Prostate gland (tissue), 2 donors: ENCODE data around the gene SPRED3. TPM values are rescaled to one million over a fixed set of nuclear protein-coding genes. Genes with fewer than 3 reads are reported as not detected.
"Not testable (repeated sequence)": the region's sequence is repeated elsewhere in the genome, so short reads cannot be mapped to it uniquely, and the experiment has no call there.

ENCODE experiments used
- DNase-seq: peaks from one replicate; pipeline ENCODE4 v3.0.0-alpha.2; 2019; ENCODE audit warnings: low spot score
- H3K27ac ChIP-seq, 2 donors: fragments of 200-600 bp; sonication (generic); 2 replicates each; pipeline ENCODE4 v1.5.1; 2017 to 2019
- H3K27me3 ChIP-seq: fragments of 200-600 bp; sonication (generic); replicated peaks from 2 replicates; pipeline ENCODE4 v1.5.1; 2019; ENCODE audit not compliant: insufficient read depth
- H3K36me3 ChIP-seq, 2 donors: fragments of 200-600 bp; sonication (generic); 1 replicate in 1 of 2; 2 replicates in 1 of 2; pipeline versions ENCODE4 v1.5.1 to v1.8.1; 2017 to 2019
- H3K4me1 ChIP-seq: fragments of 200-600 bp; sonication (generic); replicated peaks from 2 replicates; pipeline ENCODE4 v1.5.1; 2019
- H3K4me3 ChIP-seq, 2 donors: fragments of 200-600 bp; sonication (generic); 2 replicates each; pipeline ENCODE4 v1.5.1; 2017 to 2019
- H3K9me3 ChIP-seq: fragments of 200-600 bp; sonication (generic); 2 replicates; pipeline ENCODE4 v1.5.1; 2017
- CTCF ChIP-seq, 4 experiments: fragments of 200-600 bp in 2 of 4; fragments of 450-650 bp in 2 of 4; sonication (generic) in 2 of 4; IDR thresholded peaks; 1 replicate in 3 of 4; 2 replicates in 1 of 4; pipeline ENCODE4 v1.5.1; 2016 to 2019; ENCODE audit warnings: antibody characterized with exemption in 4 of 4, mild to moderate bottlenecking in 2 of 4, moderate library complexity in 2 of 4
- POLR2A ChIP-seq: fragments of 450-650 bp; IDR thresholded peaks from one replicate; pipeline ENCODE4 v1.6.1; 2016; ENCODE audit warnings: antibody characterized with exemption, mild to moderate bottlenecking
- POLR2AphosphoS5 ChIP-seq: sonication (generic); formaldehyde crosslinking; IDR thresholded peaks from one replicate; pipeline ENCODE4 v1.6.1; 2017; ENCODE audit warnings: antibody characterized with exemption
- WGBS: methylation state at CpG from one replicate; pipeline ENCODE4 v1.1.5; 2018; 5-methylcytosine and 5-hydroxymethylcytosine counted together
- intact Hi-C: fragments of 100-400 bp; cut with DNase I; formaldehyde crosslinking; loops from one replicate; pipeline ENCODE4 v1.14.2; 2022
- total RNA-seq, 2 donors: library from RNA; depleted of rRNA; stranded (reverse); fragments of >200 nt; gene quantifications; one replicate each; pipeline ENCODE4 v1.1.0, GENCODE V29; 2016

SPRED3 gene
- total RNA-seq, 2 donors from 2014 or later = 0.82 to 3.3 TPM

GRCh38 chr19:38362076-38362945, 26.2 kb upstream of the SPRED3 start:
- peak; percentile 71 for DNase-seq
- Histone ChIP-seq H3K4me1 (no peaks in the 10 kb centered on the region), H3K36me3 (no peaks in the 10 kb centered on the region), H3K27me3 (peaks cover 3% of the 10 kb centered on the region), H3K9me3 (no peaks in the 10 kb centered on the region), H3K27ac (peak overlapping the region; percentile 64 to 66), H3K4me3 (peak overlapping the region; percentile 36 to 53)
- intact Hi-C loops = no loop called here
- TF ChIP-seq POLR2A = peak; percentile 30
- TF ChIP-seq POLR2AphosphoS5 = peak; percentile 17
- TF ChIP-seq CTCF (IDR thresholded peaks at IDR 0.05) = no peak
- WGBS = 2% methylated on average over 67 of the region's 68 CpGs

GRCh38 chr19:38362946-38363688, 25.4 kb upstream of the SPRED3 start:
- H3K9me3 ChIP-seq, H3K27me3 ChIP-seq, DNase-seq, H3K36me3 ChIP-seq, H3K4me1 ChIP-seq, H3K4me3 ChIP-seq, intact Hi-C loops: not testable (repeated sequence)
- peak overlapping the region in 1 of 2 donors; percentile 66 for H3K27ac ChIP-seq
- 80% methylated on average over 15 of the region's 16 CpGs for WGBS

- intact Hi-C loops = no loop called here
- no peaks in the 10 kb centered on the region for H3K27me3 ChIP-seq
- no peak for TF ChIP-seq POLR2A
- no peak for TF ChIP-seq CTCF (IDR thresholded peaks at IDR 0.05)
- no peak for TF ChIP-seq POLR2AphosphoS5
- DNase-seq = no peak
- H3K27ac ChIP-seq = no peak overlapping the region
- H3K4me1 ChIP-seq = no peaks in the 10 kb centered on the region
- H3K36me3 ChIP-seq = no peaks in the 10 kb centered on the region
- 47% methylated on average over 12 of the region's 12 CpGs for WGBS
- no peak overlapping the region for H3K4me3 ChIP-seq
- H3K9me3 ChIP-seq = no peaks in the 10 kb centered on the region
Measured at GRCh38 chr19:38367041-38367440, 21.5 kb upstream of the SPRED3 start.

GRCh38 chr19:38369584-38369983, 18.9 kb upstream of the SPRED3 start:
- WGBS = 85% methylated on average over 2 of the region's 2 CpGs
- Histone ChIP-seq H3K27ac (no peak overlapping the region), H3K4me3 (no peak overlapping the region), H3K27me3 (no peaks in the 10 kb centered on the region), H3K9me3 (no peaks in the 10 kb centered on the region), H3K36me3 (no peaks in the 10 kb centered on the region), H3K4me1 (no peaks in the 10 kb centered on the region)
- intact Hi-C loops = no loop called here
- no peak for DNase-seq
- TF ChIP-seq POLR2AphosphoS5 = no peak
- TF ChIP-seq POLR2A = no peak
- TF ChIP-seq CTCF (IDR thresholded peaks at IDR 0.05) = no peak

GRCh38 chr19:38370299-38370698, 18.2 kb upstream of the SPRED3 start:
- Histone ChIP-seq H3K27me3 (no peaks in the 10 kb centered on the region), H3K9me3 (no peaks in the 10 kb centered on the region), H3K4me1 (no peaks in the 10 kb centered on the region), H3K27ac (no peak overlapping the region), H3K36me3 (no peaks in the 10 kb centered on the region), H3K4me3 (no peak overlapping the region)
- intact Hi-C loops = no loop called here
- TF ChIP-seq CTCF (IDR thresholded peaks at IDR 0.05) (no peak), POLR2AphosphoS5 (no peak), POLR2A (no peak)
- WGBS = 67% methylated on average over 12 of the region's 12 CpGs
- DNase-seq = no peak
